Measurements from ENCODE around the gene RBMS1. TPM values are rescaled to one million over a fixed set of nuclear protein-coding genes. Genes with fewer than 3 reads are reported as not detected.
"Not testable (repeated sequence)": the region's sequence is repeated elsewhere in the genome, so short reads cannot be mapped to it uniquely, and the experiment has no call there.

Gene RBMS1
- total and polyA plus RNA-seq, 5 donors = 41.7 to 73.5 (median 62.7) TPM

DNA sequence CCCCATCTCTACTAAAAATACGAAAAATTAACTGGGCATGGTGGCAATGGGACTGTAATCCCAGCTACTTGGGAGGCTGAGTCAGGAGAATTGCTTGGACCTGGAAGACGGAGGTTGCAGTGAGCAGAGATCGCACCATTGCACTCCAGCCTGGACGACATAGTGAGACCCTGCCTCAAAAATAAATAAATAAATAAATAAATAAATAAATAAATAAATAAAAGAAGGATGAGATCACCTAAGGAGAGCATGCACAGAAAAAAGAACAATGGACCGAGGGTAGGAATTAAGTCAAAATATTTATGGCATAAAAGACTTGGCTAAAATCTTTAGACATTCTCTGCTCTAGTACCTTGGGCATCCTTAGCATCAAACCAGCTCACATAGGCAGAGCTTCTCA is 8.9 kb upstream of the RBMS1 start:
- Histone ChIP-seq H3K4me1 (ENCODE audit: control insufficient read depth, insufficient read depth, low read length) (no peaks in the 10 kb centered on the region), H3K27ac (ENCODE audit: low read length) (no peak overlapping the region), H3K9me3 (ENCODE audit: control insufficient read depth, low read length) (no peaks in the 10 kb centered on the region), H3K27me3 (ENCODE audit: control insufficient read depth, insufficient read depth) (no peaks in the 10 kb centered on the region), H3K4me3 (ENCODE audit: low read length) (no peak overlapping the region)
- 88% methylated on average over 5 of the region's 5 CpGs for WGBS
- no peak for ATAC-seq
- intact Hi-C loops (cut with DNase I) = no loop called here
- no peak for DNase-seq

DNA sequence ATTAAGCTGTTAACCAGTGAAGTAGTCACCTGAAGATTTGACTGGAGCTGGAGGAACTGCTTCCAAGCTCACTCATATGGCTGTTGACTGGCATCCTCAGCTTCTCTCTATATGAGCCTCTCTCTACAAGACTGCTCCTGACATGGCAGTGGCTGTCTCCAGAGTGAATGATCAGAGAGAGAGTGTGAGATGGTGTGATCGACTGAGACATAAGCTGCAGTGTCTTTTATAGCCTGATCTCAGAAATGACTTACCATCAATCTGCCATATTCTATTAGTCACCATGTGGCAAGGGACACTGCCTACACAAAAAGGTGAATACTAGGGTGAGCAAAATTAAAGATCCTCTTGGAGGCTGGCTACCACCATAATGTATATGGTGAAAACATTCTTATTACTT is 7.8 kb upstream of the RBMS1 start:
- WGBS = 95% methylated on average over 1 of the region's 1 CpG
- intact Hi-C loops (cut with DNase I) = no loop called here
- ATAC-seq = peak in 1 of 2 donors; percentile 19

GRCh38 chr2:160499865-160500264 is 6.3 kb upstream of the RBMS1 start:
- no peak overlapping the region for H3K4me3 ChIP-seq (ENCODE audit: low read length)
- DNase-seq (no peak), ATAC-seq (no peak)
- no peaks in the 10 kb centered on the region for H3K27me3 ChIP-seq (ENCODE audit: control insufficient read depth, insufficient read depth)
- no peak overlapping the region for H3K27ac ChIP-seq (ENCODE audit: low read length)
- intact Hi-C loops (cut with DNase I) = loop anchor here in 3 of 4 donors (10.0 kb wide), 7 partner anchors 65 to 465 kb away; no protein-coding TSS in a partner anchor
- 97% methylated on average over 1 of the region's 1 CpG for WGBS
- H3K9me3 ChIP-seq (ENCODE audit: control insufficient read depth, low read length) = no peaks in the 10 kb centered on the region
- no peaks in the 10 kb centered on the region for H3K4me1 ChIP-seq (ENCODE audit: control insufficient read depth, insufficient read depth, low read length)

More for the DNA sequence above, 7.8 kb upstream of the RBMS1 start:
- H3K4me3 ChIP-seq (ENCODE audit: low read length) = no peak overlapping the region
- no peaks in the 10 kb centered on the region for H3K27me3 ChIP-seq (ENCODE audit: control insufficient read depth, insufficient read depth)
- DNase-seq = no peak
- no peaks in the 10 kb centered on the region for H3K9me3 ChIP-seq (ENCODE audit: control insufficient read depth, low read length)
- no peaks in the 10 kb centered on the region for H3K4me1 ChIP-seq (ENCODE audit: control insufficient read depth, insufficient read depth, low read length)
- no peak overlapping the region for H3K27ac ChIP-seq (ENCODE audit: low read length)

DNA sequence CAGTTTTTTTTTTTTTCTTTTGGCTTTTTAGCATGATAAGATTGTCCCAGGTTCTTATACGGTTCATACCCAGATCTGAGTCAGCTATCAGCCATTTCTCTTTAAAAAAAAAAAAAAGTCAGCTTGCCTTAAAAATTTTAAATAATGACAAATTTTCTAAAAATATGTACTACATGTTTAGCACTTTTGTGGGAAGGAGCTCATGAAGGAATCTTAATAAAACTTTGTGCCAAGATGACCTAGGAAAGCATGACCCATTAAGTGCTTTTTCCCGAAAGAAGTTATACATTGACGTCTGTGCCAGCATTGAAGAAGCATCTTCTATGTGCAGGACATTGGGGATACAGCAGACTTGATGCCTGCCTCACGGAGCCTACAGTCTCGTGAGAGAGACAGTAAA is 4.5 kb upstream of the RBMS1 start:
- DNase-seq = no peak
- H3K27me3 ChIP-seq (ENCODE audit: control insufficient read depth, insufficient read depth) = no peaks in the 10 kb centered on the region
- H3K27ac ChIP-seq (ENCODE audit: low read length) = no peak overlapping the region
- H3K4me3 ChIP-seq (ENCODE audit: low read length) = no peak overlapping the region
- no peaks in the 10 kb centered on the region for H3K4me1 ChIP-seq (ENCODE audit: control insufficient read depth, insufficient read depth, low read length)
- ATAC-seq = no peak
- intact Hi-C loops (cut with DNase I) = loop anchor here in 3 of 4 donors (10.0 kb wide), 7 partner anchors 67 to 467 kb away; no protein-coding TSS in a partner anchor
- H3K9me3 ChIP-seq (ENCODE audit: control insufficient read depth, low read length) = no peaks in the 10 kb centered on the region
- 79% methylated on average over 5 of the region's 5 CpGs for WGBS

- 5% methylated on average over 8 of the region's 8 CpGs for WGBS
- H3K27ac ChIP-seq (ENCODE audit: low read length) = peak overlapping the region; percentile 37
- intact Hi-C loops (cut with DNase I) = loop anchor here in 3 of 4 donors (5.0 to 10.0 kb wide), 9 partner anchors 42 to 478 kb away; no protein-coding TSS in a partner anchor
- H3K27me3 ChIP-seq (ENCODE audit: control insufficient read depth, insufficient read depth) = no peaks in the 10 kb centered on the region
- peak overlapping the region; percentile 96 for H3K4me3 ChIP-seq (ENCODE audit: low read length)
- DNase-seq (no peak), ATAC-seq (peak in 1 of 2 donors; percentile 13)
- H3K9me3 ChIP-seq (ENCODE audit: control insufficient read depth, low read length) = no peaks in the 10 kb centered on the region
- no peaks in the 10 kb centered on the region for H3K4me1 ChIP-seq (ENCODE audit: control insufficient read depth, insufficient read depth, low read length)
Measured at GRCh38 chr2:160494201-160494644, 616 bp upstream of the RBMS1 start.

- Histone ChIP-seq H3K4me3 (ENCODE audit: low read length) (peak overlapping the region; percentile 96), H3K9me3 (ENCODE audit: control insufficient read depth, low read length) (no peaks in the 10 kb centered on the region), H3K27me3 (ENCODE audit: control insufficient read depth, insufficient read depth) (no peaks in the 10 kb centered on the region), H3K4me1 (ENCODE audit: control insufficient read depth, insufficient read depth, low read length) (no peaks in the 10 kb centered on the region), H3K27ac (ENCODE audit: low read length) (peak overlapping the region; percentile 99)
- peak; percentile 91 to 92 for ATAC-seq
- under 1% methylated on average over 66 of the region's 66 CpGs for WGBS
- intact Hi-C loops (cut with DNase I) = loop anchor here in 3 of 4 donors (5.0 to 10.0 kb wide), 9 partner anchors 40 to 480 kb away; no protein-coding TSS in a partner anchor
- DNase-seq = peak; percentile 78 to 92 (median 91)
Measured at GRCh38 chr2:160492401-160493226, 993 bp downstream of the RBMS1 start.

GRCh38 chr2:160491911-160492371 is 1.7 kb downstream of the RBMS1 start:
- ATAC-seq = peak in 1 of 2 donors; percentile 4
- Histone ChIP-seq H3K9me3 (ENCODE audit: control insufficient read depth, low read length) (no peaks in the 10 kb centered on the region), H3K27ac (ENCODE audit: low read length) (peak overlapping the region; percentile 99), H3K4me3 (ENCODE audit: low read length) (peak overlapping the region; percentile 96), H3K27me3 (ENCODE audit: control insufficient read depth, insufficient read depth) (no peaks in the 10 kb centered on the region), H3K4me1 (ENCODE audit: control insufficient read depth, insufficient read depth, low read length) (peaks cover 2% of the 10 kb centered on the region)
- intact Hi-C loops (cut with DNase I) = loop anchor here in 3 of 4 donors (5.0 to 10.0 kb wide), 9 partner anchors 40 to 480 kb away; no protein-coding TSS in a partner anchor
- peak in 1 of 3 donors; percentile 47 for DNase-seq
- WGBS = 8% methylated on average over 10 of the region's 10 CpGs

DNA sequence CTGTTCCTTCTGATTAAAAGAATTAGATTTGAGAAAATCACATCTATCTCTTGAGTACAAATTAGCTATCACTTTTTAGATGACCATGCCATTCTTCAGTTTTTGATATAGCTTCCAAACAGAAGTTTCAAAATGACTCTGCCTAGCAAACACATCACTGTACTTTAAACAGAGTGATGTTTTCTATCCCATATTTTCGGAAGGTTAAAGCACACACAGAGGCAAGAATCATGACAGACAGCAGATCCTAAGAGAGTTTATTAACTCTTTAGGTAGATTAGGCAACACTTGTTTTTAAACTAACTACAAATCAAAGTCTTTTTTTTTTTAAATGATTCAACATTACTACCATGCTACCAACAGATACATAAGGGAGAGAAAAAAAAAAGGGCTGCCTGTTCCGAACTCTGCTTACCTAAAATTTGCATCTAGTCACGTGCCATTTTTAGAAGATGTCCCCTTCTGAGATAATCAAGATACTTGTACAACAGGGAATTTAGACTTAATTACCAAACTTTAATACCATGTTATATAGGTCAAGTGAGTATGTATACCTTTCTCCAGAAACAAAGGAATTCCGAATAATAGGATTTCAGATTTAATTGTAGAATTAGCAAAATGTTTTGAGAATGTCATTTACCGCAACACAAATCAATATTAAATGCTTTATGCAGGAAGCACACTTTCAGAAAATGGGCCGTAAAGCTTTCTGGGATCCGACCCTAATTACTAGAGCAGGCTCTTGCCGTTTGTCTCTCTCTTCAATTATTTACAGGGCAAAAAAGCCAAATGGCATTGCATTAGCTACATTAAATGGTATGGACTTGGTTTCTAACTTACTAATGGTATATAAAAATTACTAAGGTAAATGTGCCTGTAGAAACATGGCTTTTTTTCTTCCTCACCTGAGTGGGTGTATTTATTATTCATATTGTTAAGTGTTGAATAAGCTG is 2.6 kb downstream of the RBMS1 start:
- Histone ChIP-seq H3K27ac (ENCODE audit: low read length) (peak overlapping the region; percentile 23), H3K27me3 (ENCODE audit: control insufficient read depth, insufficient read depth) (no peaks in the 10 kb centered on the region), H3K4me1 (ENCODE audit: control insufficient read depth, insufficient read depth, low read length) (peaks cover 2% of the 10 kb centered on the region), H3K9me3 (ENCODE audit: control insufficient read depth, low read length) (no peaks in the 10 kb centered on the region), H3K4me3 (ENCODE audit: low read length) (peak overlapping the region; percentile 96)
- 27% methylated on average over 8 of the region's 8 CpGs for WGBS
- intact Hi-C loops (cut with DNase I) = loop anchor here in 3 of 4 donors (5.0 to 10.0 kb wide), 9 partner anchors 39 to 481 kb away; no protein-coding TSS in a partner anchor
- ATAC-seq (no peak), DNase-seq (no peak)

GRCh38 chr2:160489111-160489510 is 4.5 kb downstream of the RBMS1 start:
- H3K27ac ChIP-seq (ENCODE audit: low read length) = no peak overlapping the region
- peaks cover 2% of the 10 kb centered on the region for H3K4me1 ChIP-seq (ENCODE audit: control insufficient read depth, insufficient read depth, low read length)
- no peaks in the 10 kb centered on the region for H3K27me3 ChIP-seq (ENCODE audit: control insufficient read depth, insufficient read depth)
- intact Hi-C loops (cut with DNase I) = no loop called here
- no peak for DNase-seq
- no peaks in the 10 kb centered on the region for H3K9me3 ChIP-seq (ENCODE audit: control insufficient read depth, low read length)
- 93% methylated on average over 1 of the region's 1 CpG for WGBS
- no peak overlapping the region for H3K4me3 ChIP-seq (ENCODE audit: low read length)
- no peak for ATAC-seq

GRCh38 chr2:160488289-160488688 is 5.3 kb downstream of the RBMS1 start:
- H3K4me1 ChIP-seq (ENCODE audit: control insufficient read depth, insufficient read depth, low read length); H3K27me3 ChIP-seq (ENCODE audit: control insufficient read depth, insufficient read depth); H3K27ac ChIP-seq (ENCODE audit: low read length); ATAC-seq; intact Hi-C loops (cut with DNase I); H3K9me3 ChIP-seq (ENCODE audit: control insufficient read depth, low read length); H3K4me3 ChIP-seq (ENCODE audit: low read length): not testable (repeated sequence)
- 84% methylated on average over 12 of the region's 12 CpGs for WGBS
- DNase-seq = peak in 1 of 3 donors; percentile 19

All from right cardiac atrium (tissue), 5 donors.